HG03097 (cell line): Measurements from ENCODE around the gene DSG3.

Experiments used
- ATAC-seq: cut with Tn5 transposase; IDR thresholded peaks from one replicate; pipeline ENCODE4 v1.9.1; 2021; ENCODE audit not compliant: unreplicated experiment, low FRiP score

Gene DSG3, protein sequence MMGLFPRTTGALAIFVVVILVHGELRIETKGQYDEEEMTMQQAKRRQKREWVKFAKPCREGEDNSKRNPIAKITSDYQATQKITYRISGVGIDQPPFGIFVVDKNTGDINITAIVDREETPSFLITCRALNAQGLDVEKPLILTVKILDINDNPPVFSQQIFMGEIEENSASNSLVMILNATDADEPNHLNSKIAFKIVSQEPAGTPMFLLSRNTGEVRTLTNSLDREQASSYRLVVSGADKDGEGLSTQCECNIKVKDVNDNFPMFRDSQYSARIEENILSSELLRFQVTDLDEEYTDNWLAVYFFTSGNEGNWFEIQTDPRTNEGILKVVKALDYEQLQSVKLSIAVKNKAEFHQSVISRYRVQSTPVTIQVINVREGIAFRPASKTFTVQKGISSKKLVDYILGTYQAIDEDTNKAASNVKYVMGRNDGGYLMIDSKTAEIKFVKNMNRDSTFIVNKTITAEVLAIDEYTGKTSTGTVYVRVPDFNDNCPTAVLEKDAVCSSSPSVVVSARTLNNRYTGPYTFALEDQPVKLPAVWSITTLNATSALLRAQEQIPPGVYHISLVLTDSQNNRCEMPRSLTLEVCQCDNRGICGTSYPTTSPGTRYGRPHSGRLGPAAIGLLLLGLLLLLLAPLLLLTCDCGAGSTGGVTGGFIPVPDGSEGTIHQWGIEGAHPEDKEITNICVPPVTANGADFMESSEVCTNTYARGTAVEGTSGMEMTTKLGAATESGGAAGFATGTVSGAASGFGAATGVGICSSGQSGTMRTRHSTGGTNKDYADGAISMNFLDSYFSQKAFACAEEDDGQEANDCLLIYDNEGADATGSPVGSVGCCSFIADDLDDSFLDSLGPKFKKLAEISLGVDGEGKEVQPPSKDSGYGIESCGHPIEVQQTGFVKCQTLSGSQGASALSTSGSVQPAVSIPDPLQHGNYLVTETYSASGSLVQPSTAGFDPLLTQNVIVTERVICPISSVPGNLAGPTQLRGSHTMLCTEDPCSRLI

DNA sequence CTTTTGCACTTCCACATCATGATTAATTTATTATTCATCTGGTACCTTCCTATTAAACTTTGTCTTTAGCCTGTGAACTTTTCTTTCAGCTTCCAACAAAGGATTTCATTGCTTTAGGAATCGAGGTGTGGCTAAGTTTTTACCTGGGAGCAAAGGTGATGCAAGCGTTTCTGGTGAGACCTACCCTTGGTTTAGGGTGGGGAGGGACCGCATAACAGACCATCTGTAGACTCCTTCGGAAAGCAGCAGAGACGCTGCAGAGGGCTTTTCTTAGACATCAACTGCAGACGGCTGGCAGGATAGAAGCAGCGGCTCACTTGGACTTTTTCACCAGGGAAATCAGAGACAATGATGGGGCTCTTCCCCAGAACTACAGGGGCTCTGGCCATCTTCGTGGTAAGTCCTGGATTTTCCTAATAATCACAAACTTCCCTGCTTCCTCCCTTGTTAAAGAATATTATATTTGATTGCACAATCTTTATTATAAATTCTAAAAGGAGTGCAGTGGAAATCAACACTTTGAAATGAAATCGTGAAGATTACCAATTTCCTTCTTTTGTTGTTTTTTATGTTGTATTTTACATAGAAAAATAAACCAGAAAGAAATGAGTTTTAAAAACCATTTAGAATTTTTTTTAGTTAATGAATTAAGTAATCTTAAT lies at the start of gene DSG3:
DSG3 (plus strand) TSS at position 212 of the 662 bp plus-strand sequence; CDS start at position 349, 137 bp downstream.
- ATAC-seq, result no peak

GRCh38 chr18:31398191-31398590 lies 49.4 kb upstream of the DSG3 start:
- no peak for ATAC-seq

DNA sequence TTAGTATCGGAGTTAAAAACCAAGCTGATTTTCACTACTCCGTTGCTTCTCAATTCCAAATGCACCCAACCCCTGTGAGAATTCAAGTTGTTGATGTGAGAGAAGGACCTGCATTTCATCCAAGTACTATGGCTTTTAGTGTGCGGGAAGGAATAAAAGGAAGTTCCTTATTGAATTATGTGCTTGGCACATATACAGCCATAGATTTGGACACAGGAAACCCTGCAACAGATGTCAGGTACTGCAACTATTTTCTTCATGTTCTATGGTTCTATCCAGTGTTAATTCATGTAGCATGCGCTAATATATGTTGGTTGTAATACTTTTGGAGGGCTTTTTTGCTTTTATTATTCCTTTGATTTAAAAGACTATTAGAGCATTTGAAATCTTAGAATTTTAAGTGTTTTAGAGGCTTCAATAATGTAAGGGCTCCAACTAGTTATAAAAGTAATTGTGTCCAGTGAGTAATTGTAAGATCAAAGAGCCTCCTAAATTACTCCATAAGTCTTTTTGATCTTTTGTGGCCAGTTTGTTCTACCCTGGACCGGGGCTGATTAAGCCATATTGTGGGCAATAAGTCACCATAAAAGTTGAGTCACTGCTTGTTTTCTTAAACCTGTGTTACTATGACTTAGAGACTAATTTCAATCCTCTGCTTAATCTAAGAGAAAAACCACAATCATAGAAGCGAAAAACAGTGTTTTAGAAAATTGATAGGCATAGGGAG lies 48.1 kb upstream of the DSG3 start:
- ATAC-seq, result no peak

- no peak for ATAC-seq
Measured at GRCh38 chr18:31401156-31402025, 46.1 kb upstream of the DSG3 start.

DNA sequence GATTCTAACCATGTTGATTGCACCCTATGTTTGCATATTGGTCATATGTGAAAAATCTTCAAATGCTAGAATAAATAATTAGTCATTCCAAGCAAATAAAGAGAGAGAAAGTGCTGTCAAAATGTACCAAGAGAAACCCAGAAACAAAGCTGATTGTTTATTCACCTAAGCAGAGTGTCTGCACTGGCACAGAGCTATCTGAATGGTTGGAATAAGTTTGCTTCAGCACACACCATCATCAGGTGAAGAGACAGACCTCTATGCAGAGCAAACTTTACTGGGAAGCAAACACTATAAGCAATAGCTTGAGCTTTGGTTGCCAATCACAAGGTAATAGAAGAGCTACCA lies 45.5 kb upstream of the DSG3 start:
- ATAC-seq, result no peak

- ATAC-seq, result no peak
Measured at GRCh38 chr18:31403409-31403808, 44.1 kb upstream of the DSG3 start.

DNA sequence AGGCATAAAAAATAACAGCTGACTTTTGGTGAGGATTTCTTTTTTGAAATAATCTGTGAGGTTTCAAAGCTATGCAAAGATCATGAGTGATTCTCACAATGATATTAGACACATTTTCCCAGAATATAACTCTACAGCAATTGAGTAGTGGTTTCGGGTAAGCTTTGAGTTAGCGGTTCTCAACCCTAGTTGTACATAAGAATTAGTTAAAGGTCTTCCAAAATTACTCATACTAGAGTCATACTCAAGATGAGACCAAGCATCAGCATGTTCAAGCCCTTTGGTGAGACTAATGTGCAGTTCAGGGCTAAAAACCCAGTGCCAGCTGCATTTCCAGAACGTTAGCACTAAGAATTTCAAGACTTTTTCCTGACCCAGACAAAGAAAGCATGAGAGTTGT lies 39.9 kb upstream of the DSG3 start:
- ATAC-seq, result no peak

- ATAC-seq, result no peak
Measured at GRCh38 chr18:31409276-31409675, 38.3 kb upstream of the DSG3 start.

DNA sequence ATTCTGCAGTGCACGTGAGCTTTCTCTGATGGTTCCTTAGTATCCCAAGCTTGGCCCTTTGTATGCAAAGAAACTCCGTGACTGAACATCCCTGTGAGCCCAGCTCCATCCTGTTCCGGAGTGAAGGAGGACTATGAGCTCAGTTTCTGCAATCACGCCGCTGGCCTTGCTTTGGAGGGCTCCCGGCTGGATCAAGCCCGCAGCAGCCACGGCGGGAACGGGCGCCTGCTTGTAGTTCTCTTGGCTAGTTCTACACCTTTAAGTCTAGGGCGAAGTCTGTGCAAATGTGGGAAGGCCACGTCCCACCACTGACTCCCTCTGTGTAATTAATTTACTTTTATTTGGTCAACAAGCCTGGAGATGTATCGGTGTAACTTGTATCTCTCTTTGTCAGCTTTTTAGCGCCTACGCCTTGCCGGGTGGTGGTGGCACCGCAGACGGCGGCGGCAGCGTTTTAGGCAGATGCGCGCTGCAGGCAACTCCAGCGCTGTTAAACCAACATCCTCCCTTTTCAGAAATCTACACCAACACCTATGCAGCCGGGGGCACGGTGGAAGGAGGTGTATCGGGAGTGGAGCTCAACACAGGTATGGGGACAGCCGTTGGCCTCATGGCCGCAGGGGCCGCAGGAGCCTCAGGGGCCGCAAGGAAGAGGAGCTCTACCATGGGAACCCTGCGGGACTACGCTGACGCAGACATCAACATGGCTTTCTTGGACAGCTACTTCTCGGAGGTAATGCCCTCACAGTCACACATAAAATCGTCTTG lies 36.6 kb upstream of the DSG3 start:
- ATAC-seq, result no peak

DNA sequence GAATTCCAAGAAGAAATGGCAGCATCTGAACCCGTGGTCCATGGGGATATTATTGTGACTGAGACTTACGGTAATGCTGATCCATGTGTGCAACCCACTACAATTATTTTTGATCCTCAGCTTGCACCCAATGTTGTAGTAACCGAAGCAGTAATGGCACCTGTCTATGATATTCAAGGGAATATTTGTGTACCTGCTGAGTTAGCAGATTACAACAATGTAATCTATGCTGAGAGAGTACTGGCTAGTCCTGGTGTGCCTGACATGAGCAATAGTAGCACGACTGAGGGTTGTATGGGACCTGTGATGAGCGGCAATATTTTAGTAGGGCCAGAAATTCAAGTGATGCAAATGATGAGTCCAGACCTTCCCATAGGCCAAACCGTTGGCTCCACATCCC lies 34.4 kb upstream of the DSG3 start:
- ATAC-seq, result no peak

- no peak for ATAC-seq
Measured at GRCh38 chr18:31417850-31418249, 29.7 kb upstream of the DSG3 start.

DNA sequence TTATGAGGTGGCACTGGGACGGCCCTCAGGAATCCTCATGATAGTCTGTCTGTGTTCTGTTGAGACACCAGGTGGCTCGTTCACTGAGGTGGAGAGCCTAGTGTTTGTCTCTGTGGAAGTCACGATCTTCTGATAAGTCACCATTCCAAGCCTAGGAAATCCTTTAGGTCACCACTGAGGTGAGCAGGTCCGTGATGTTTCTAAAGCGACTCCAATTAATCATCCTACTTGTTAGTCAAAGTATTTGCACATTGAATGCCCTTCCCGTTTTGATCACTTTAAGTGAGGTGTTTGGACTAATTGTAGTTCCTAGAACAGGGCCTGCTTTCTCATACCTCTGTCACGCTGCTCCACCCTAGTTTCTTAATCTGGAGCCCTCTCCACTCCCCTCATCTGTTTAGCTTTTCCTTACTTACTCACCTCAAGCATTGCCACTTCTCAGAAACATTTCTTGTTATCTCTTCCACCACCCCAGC lies 28.0 kb upstream of the DSG3 start:
- ATAC-seq, result no peak

GRCh38 chr18:31420032-31420431 lies 27.5 kb upstream of the DSG3 start:
- no peak for ATAC-seq

- no peak for ATAC-seq
Measured at GRCh38 chr18:31420524-31420923, 27.0 kb upstream of the DSG3 start.

DNA sequence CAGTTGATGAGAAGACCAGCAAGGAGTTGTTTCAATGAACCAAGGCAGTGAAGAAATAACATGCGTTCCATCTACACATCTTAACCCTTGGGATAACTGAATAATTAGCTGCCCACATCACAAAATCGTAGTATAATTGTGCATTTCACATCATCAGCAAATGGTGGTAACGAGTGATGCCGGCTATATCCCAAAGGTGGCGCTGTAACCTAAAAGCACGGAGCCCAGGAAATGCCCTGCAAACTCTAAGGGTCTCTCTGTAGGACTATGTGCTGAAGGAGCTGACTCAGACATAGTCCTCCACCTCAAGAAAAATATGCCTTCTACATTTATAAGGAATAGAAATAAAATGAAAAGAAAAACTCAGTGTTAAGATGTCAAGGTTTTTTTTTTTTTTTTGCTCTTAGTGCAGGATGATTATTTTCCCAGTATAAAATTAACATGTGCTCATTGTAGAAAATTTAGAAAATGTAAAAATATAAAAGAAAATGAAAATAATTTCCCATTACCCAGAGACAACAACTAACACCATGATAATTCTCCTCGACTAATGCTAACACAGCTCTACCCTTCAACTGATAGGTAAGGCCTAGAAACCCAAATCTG lies 23.1 kb upstream of the DSG3 start:
- peak; percentile 82 for ATAC-seq

DNA sequence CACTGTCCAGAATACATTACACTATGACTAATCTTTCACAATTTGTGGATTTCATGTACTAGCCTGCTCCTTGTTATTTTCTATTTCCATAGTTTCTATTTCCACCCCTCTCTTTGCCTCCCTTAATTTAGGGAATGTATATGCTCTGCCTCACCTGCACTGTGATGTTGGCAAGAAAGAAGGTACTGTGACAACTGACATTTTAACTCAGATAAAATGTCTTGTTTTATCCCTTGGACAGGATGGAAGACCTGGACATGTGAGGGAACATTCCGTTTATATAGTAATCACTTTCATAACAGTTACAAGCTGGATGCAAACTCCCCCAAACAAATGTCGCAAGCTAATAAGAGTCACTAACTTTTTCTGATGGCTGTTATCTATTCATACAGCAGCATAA lies 21.5 kb upstream of the DSG3 start:
- ATAC-seq, result no peak

DNA sequence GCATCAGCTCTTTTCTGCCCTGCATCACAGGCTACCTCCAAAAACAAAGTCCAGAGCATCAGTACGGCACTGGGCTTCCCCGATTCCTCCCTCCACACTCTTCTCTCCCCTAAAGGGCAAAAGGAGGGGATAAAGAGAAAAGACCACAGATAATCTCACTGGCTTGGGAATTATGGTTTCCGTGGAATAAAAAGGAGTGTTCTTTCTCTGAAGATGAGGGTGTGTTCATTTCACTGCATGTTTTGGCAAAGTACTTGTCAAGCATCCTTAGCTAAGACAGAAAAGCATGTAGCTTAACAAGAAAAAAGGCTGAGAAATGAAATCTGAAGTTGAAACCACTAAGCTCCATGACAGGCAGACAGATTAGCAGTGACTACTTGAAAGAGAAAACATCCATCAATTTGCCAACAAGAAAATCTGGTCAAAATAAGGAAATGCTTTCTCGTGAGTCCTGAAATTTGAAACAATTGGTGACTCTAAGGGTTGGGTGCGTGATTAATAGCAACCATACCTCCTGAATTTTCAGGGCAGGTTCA lies 20.6 kb upstream of the DSG3 start:
- ATAC-seq, result no peak

DNA sequence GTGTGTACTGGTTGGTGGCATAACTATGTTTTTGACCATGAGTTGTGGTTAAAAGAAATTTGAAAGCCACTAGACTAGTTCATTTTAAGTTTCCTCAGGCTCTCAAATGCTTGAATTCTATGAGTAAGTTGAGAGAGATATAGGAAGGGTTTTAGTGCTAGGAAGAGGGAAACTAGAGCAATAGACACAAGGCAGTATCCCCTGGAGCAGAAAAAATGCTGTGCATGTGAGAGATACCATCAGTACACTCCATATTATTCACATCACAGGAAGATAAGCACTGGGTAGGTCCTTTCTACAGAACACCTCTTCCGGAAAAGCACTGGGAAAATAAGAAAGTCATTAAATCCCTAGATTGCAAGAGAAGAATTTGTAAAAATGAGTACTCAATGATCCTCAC lies 19.3 kb upstream of the DSG3 start:
- ATAC-seq, result no peak
